GM12801 (cell line): Measurements from ENCODE around the gene POLE2.

ENCODE experiments used
- TF ChIP-seq, protein P1 (sequence below): IDR thresholded peaks from one replicate; pipeline ENCODE4 v1.5.1; 2011; ENCODE audit warnings: control low read depth; ENCODE audit not compliant: insufficient read length; ENCODE audit errors: extremely low read depth

POLE2 gene

DNA sequence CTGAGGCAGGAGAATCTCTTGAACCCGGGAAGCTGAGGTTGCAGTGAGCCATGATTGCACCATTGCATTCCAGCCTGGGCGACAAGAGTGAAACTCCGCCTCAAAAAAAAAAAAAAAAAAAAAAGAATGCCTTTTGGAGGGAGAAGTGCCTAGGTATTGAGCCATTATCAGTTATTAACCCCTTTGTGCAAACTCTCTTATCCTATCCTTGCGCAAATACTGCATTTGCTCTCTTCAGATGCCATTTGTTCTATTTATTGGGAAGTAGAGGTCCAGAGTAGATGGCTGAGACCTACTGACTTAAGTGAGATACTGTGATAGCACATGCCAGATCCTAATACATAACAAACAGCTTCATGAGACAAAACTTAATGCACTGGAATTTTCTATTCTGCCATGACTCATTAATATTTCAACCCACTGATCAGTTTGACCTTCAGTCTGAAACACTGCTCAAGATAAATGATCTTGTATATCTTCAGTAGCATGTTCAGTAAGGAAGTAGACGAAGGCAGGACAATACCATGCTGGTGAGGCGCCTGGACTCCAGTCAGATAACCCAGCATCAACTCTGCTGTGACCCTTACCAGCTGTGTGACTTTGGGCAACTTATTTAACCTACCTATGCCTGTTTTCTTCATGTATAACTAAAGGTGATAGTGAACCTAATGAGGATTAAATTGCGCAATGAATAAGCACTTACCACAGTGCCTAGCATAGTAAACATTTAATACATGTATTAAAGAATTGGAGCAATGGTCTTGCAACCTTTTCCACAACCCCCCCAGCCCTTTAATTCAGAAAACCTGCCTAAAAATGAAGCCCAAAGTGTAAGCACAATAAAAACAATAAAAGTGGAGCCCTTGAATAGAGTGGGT is 47.2 kb downstream of the POLE2 start:
- TF ChIP-seq, protein P1, sequence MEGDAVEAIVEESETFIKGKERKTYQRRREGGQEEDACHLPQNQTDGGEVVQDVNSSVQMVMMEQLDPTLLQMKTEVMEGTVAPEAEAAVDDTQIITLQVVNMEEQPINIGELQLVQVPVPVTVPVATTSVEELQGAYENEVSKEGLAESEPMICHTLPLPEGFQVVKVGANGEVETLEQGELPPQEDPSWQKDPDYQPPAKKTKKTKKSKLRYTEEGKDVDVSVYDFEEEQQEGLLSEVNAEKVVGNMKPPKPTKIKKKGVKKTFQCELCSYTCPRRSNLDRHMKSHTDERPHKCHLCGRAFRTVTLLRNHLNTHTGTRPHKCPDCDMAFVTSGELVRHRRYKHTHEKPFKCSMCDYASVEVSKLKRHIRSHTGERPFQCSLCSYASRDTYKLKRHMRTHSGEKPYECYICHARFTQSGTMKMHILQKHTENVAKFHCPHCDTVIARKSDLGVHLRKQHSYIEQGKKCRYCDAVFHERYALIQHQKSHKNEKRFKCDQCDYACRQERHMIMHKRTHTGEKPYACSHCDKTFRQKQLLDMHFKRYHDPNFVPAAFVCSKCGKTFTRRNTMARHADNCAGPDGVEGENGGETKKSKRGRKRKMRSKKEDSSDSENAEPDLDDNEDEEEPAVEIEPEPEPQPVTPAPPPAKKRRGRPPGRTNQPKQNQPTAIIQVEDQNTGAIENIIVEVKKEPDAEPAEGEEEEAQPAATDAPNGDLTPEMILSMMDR: no peak

DNA sequence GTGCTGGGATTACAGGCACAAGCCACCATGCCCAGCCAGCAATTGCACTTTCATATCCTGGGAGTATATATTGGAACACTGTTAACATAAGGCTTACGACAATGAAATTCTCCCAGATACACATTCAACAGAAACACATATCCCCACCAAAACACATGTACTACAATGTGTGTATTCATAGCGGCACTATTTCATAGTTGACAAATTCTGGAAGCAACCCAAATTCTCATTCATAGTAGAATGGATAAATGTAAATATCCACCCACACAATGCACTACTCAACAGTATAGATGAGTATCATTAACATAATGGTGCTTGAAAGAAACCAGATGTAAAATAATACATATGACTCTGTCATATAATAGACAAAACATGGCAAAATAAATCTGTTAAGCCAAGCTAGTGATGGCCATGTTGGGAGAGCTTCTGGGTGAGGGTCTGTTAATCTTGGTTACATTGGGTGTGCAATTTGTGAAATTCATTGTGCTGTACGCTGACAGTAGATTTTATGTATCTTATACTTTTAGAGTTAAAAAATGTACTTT is 50.4 kb downstream of the POLE2 start:
- TF ChIP-seq, protein P1: no peak

DNA sequence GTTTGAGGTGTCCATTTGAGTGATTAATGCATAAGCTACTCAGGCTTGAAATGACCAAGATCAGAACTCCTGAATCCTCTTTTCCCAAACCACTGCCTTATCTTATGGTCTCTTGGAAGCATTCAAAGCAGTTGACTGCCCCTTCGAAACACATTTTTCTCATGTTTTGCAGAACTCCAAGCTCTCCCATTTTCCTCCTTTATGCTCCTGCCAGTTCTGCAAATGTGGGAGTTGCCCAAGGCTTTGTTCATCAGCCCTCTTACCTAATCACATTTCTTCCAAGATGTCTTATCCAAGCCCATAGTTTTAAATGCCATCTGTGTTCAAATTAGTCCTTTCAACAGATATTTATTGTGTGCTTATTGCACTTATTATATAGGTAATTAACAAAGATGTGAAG is 51.1 kb downstream of the POLE2 start:
- TF ChIP-seq, protein P1: no peak

DNA sequence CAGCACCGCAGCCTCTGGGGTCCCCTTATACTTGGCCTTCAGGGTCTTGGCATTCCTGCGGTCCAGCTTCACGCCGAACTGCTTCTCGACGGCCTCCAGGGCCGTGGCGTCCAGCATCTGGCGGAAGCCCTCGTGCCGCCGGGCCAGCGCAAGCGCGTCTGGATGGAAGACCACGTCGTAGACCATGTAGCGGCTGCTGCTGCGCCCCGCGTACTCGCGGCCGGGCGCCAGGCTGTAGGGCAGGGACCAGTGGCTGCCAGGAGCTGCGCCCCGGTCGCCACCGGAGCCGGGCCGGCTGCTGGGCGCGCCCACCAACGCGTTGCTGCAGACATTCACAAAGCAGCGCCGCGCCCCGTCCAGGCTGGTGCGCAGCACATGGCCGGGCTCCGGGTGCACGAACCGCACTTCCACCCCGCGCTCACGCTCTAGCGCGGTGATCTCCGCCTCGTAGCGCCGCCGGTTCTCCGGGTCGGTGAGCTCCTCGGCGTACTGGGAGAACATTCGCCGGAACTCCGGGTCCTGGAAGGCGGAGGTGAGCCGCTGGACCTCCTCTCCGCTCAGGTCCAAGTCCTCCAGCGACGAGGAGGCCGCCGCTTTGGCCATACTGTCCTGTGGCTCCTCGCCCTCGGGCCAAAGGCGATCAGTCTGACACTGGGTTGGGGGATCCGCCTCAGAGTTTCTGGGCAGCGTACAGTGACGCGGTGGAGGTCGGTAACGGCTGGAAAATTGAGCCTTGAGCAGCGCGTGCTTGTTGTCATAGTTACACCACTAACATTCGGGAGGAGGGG is 53.3 kb downstream of the POLE2 start, which contains the start of gene DNAAF2:
Gene DNAAF2 (minus strand): TSS at position 698 of the 788 bp plus-strand sequence. CDS start 95 bp downstream, at position 603.
- TF ChIP-seq, protein P1: no peak

DNA sequence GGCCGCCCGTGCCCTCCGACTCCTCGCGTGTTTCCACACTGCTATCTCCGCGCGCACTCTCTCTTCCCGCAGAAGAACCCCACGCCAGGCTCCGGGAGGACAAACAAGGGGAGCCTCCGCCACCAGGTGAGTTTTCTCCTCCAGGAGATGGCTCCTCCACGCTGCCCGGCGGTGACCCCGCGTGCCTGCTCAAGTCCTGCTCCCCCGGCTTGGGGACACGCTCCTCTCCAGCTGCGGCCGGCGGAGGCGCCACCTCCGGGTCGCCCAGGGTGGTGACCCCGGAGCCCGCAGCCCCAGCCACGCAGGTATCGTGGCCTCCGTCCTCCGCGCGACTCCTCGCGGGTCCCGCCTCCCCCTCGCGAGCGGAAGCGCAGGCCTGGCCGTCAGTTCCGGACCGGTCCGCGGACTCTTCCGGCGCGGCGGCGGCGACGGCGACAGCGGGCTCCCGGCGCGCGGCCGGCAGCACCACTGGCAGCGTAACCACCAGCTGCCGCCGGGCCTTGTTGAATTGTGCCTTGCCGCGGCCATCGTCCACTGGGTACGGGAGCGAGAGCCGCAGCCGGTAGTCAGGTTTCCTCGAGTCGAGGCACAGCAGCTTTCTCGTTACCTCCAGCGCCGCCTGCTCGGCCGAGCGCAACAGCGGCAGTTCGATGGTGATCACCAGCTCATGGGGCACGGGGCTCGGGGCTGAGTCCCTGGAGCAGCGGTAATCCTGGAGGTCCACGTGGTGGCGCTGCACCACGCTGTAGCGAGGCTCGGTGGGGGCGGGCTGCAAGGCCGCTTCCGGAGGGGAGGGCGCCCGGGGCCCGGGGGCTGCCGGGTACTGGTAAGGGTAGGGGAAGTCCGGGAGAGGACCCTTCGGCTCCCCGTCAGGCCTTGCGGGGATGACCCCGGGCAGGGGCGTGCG is 54.1 kb downstream of the POLE2 start:
- TF ChIP-seq, protein P1: no peak

DNA sequence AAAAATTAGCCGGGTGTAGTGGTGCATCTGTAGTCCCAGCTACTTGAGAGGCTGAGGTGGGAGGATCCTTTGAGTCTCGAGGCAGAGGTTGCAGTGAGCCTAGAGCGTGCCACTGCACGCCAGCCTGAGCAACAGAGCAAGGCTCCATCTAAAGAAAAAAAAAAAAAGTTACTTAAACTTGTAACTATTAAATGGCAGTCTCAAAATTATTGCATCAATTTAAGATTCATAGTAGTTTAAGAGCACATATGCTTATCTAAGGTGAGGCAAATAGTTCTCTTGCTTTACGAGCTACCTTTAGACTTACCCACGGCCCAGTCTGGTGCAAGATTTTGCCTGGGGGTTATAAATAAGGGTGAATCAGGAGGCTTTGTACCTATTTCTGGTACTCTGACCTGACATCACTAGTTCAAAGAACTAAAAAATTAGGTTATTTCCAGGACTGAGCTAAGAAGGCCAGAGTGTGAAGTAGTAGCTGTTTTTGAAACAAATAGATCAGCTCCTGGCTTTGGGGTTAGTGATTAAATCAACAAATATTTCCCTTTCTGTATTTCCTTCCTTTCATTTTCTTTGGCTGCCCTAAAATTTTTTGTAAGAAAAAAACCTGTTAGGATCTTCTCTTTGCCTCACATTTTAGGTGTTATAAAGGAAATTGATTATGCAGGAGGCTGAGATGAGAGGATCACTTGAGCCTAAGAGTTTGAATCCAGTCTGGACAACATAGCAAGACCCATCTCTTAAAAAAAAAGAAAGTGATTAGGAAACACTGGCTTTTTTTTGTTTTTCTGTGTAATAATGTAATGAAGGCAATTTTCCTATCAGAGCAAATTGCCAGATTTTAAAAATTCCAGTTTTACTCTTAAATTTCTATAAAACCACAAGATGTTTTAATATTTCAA is 63.8 kb downstream of the POLE2 start:
- TF ChIP-seq, protein P1: no peak
